Panc1 (cell line): ENCODE data around the gene MAPKAP1. TPM values are rescaled to one million over a fixed set of nuclear protein-coding genes. Genes with fewer than 3 reads are reported as not detected.

Experiments used
- ATAC-seq: fragments of 200-7000 bp; cut with Tn5 transposase; 2 replicates; pipeline ENCODE4 v1.9.1; 2020; ENCODE audit warnings: mild to moderate bottlenecking, moderate library complexity
- BruUV-seq: library from RNA; stranded (reverse); fragments of 400-500 nt; replicated peaks from 2 replicates; lab custom pipeline; 2021; lab: Mats Ljungman, UMichigan
- CTCF ChIA-PET: fragments of 300-600 bp; sonication (Branson Sonifier 250); formaldehyde crosslinking; loops from one replicate; lab custom pipeline; 2022; ENCODE audit warnings: antibody characterized with exemption; lab: Charles Lee
- POLR2A ChIA-PET: fragments of 300-600 bp; sonication (Branson Sonifier 250); formaldehyde crosslinking; loops from one replicate; lab custom pipeline; 2022; ENCODE audit warnings: antibody characterized with exemption; lab: Charles Lee
- DNase-seq: peaks from one replicate; pipeline ENCODE4 v3.0.0-alpha.2; 2010; ENCODE audit warnings: low read depth, low spot score
- H3K27ac ChIP-seq: 2 replicates; pipeline ENCODE4 v1.5.1; 2011; ENCODE audit warnings: mild to moderate bottlenecking, low read length, inconsistent platforms
- H3K27me3 ChIP-seq: fragments of 200-500 bp; sonication (Bioruptor generic); 2 replicates; pipeline ENCODE4 v1.6.0; 2014; ENCODE audit warnings: low read length, inconsistent platforms; ENCODE audit not compliant: control insufficient read depth, insufficient read depth
- H3K36me3 ChIP-seq: fragments of 200-500 bp; sonication (Bioruptor generic); 2 replicates; pipeline ENCODE4 v1.5.1; 2014; ENCODE audit warnings: inconsistent platforms, mild to moderate bottlenecking, low read length, moderate library complexity; ENCODE audit not compliant: control insufficient read depth, insufficient read depth
- H3K4me1 ChIP-seq: 2 replicates; pipeline ENCODE4 v1.5.1; 2011; ENCODE audit warnings: inconsistent platforms, mild to moderate bottlenecking, low read length, moderate library complexity; ENCODE audit not compliant: control insufficient read depth, insufficient read depth
- H3K4me3 ChIP-seq, 2 experiments: 2 replicates each; pipeline ENCODE4 v1.5.1; 2011 to 2012; ENCODE audit warnings: low read depth in 2 of 2, low read length in 2 of 2, mild to moderate bottlenecking in 2 of 2, inconsistent platforms in 1 of 2, moderate library complexity in 1 of 2
- H3K9me3 ChIP-seq: fragments of 200-500 bp; sonication (Bioruptor generic); 2 replicates; pipeline ENCODE4 v1.5.1; 2014; ENCODE audit warnings: low read depth, mild to moderate bottlenecking, inconsistent platforms, low read length, moderate library complexity; ENCODE audit not compliant: control insufficient read depth, insufficient read depth
- CTCF ChIP-seq: fragments of 450-650 bp; IDR thresholded peaks from 2 replicates; pipeline ENCODE4 v1.5.1; 2017; ENCODE audit warnings: mild to moderate bottlenecking
- POLR2AphosphoS5 ChIP-seq: IDR thresholded peaks from 2 replicates; pipeline ENCODE4 v1.6.1; 2012; ENCODE audit warnings: mild to moderate bottlenecking, low read depth, low read length, moderate library complexity
- REST ChIP-seq, 2 experiments: IDR thresholded peaks; 2 replicates each; pipeline ENCODE4 v1.6.1; 2011 to 2012; ENCODE audit warnings: low read depth in 2 of 2, control low read depth in 1 of 2, low read length in 1 of 2, mild to moderate bottlenecking in 1 of 2, moderate library complexity in 1 of 2; ENCODE audit not compliant: insufficient read depth in 1 of 2
- SIN3A ChIP-seq: IDR thresholded peaks from 2 replicates; pipeline ENCODE4 v1.6.1; 2012; ENCODE audit warnings: low read depth, mild to moderate bottlenecking, low read length, moderate library complexity, borderline replicate concordance; ENCODE audit not compliant: insufficient read depth
- TCF7L2 ChIP-seq: IDR thresholded peaks from 2 replicates; pipeline ENCODE4 v1.6.1; 2011; ENCODE audit warnings: mild to moderate bottlenecking, low read depth, low read length, inconsistent platforms
- in situ Hi-C: cut with HindIII; loops from 2 replicates; pipeline ENCODE4 v1.10.0; 2016; ENCODE audit warnings: low sequenced_read_pairs, low pct_unique_long_range_greater_than_20kb
- intact Hi-C: fragments of 100-400 bp; cut with micrococcal nuclease; formaldehyde crosslinking; loops from one replicate; pipeline ENCODE4 v1.10.0; 2022; ENCODE audit not compliant: unreplicated experiment
- total RNA-seq: library from RNA; stranded (reverse); gene quantifications from one replicate; pipeline ENCODE4 v1.2.1, GENCODE V29; 2021; ENCODE audit not compliant: unreplicated experiment

The MAPKAP1 gene
- total RNA-seq, 1 experiment from 2014 or later, result 72.7 TPM

GRCh38 chr9:125436613-125437443 is 270.2 kb downstream of the MAPKAP1 start:
- DNase-seq, result no peak
- ChIA-PET CTCF (no interaction called here), POLR2A (no interaction called here)
- TF ChIP-seq REST (IDR thresholded peaks at IDR 0.05; ENCODE audit: insufficient read depth in 1 of 2, low read depth in 2 of 2, low read length in 1 of 2) (no peak), SIN3A (no peak), CTCF (no peak), POLR2AphosphoS5 (no peak), TCF7L2 (no peak)
- no peaks in the 10 kb centered on the region for H3K27me3 ChIP-seq
- ATAC-seq, result no peak
- H3K27ac ChIP-seq, result no peak overlapping the region
- intact Hi-C loops, result no loop called here
- no TSS peak for BruUV-seq
- H3K36me3 ChIP-seq, result no peaks in the 10 kb centered on the region; the same call in 1 of the 2 replicates
- in situ Hi-C loops, result no loop called here
- no peak overlapping the region for H3K4me3 ChIP-seq
- H3K9me3 ChIP-seq, result no peaks in the 10 kb centered on the region
- no peaks in the 10 kb centered on the region for H3K4me1 ChIP-seq

DNA sequence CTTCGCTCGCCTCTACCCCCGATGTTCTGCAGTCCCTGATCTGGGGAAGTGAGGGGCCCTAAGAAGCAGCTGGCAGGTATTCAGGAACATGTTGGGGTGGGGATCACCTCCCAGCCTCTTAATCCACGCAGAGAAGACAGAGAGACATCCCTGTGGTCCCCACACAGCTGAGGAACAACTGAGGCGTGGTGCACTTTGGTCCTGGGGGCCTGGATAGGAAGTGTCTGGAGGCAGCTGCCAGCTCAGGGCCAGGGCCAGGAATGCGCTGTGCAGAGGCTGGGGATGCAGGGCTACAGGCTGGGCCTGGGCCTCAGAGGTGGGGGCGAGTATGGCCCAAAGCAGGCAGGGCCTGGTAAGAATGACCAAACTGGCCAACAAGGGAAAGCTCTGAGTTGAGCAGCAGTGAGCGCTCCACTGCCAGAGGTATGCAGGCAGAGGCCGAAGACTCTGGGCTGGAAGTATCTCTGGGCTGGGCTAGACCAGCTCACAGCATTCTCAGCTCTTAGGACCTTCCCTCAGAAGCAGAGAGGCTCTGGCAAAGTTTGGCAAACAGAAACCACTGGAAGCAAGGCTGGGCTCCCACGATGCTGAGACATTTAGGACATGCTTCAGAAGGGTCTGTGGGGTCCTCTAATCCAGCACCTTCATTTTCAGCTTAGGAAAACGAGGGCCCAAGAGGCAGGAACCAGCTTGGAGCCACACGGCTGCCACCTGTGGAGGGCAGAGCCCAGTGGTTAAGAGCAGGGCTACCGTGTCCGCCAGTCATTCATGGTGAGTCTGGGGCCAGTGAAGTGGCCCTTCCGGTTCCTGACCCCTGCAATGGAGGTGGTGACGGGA is 271.0 kb downstream of the MAPKAP1 start:
- CTCF ChIA-PET, result no interaction called here

More for the DNA sequence above, 271.0 kb downstream of the MAPKAP1 start:
- H3K27me3 ChIP-seq, result no peaks in the 10 kb centered on the region
- H3K9me3 ChIP-seq, result no peaks in the 10 kb centered on the region
- in situ Hi-C loops, result no loop called here
- DNase-seq (no peak), ATAC-seq (peak; percentile 33; the same call in 1 of the 2 replicates)
- H3K4me3 ChIP-seq, result no peak overlapping the region
- intact Hi-C loops, result no loop called here
- TF ChIP-seq TCF7L2 (no peak), POLR2AphosphoS5 (no peak)
- no TSS peak for BruUV-seq
- no peaks in the 10 kb centered on the region for H3K4me1 ChIP-seq
- H3K36me3 ChIP-seq, result no peaks in the 10 kb centered on the region; the same call in 1 of the 2 replicates
- H3K27ac ChIP-seq, result no peak overlapping the region
- POLR2A ChIA-PET, result no interaction called here
